ENCODE data around the gene CAVIN2.
"Not testable (repeated sequence)": the region's sequence is repeated elsewhere in the genome, so short reads cannot be mapped to it uniquely, and the experiment has no call there.

Gene CAVIN2

GRCh38 chr2:191785651-191786050, 61.2 kb downstream of the CAVIN2 start:
- H3K27me3 ChIP-seq (ENCODE audit: control insufficient read depth in 2 of 2, insufficient read depth in 2 of 2, low read length in 2 of 2); H3K36me3 ChIP-seq (ENCODE audit: control insufficient read depth in 2 of 2, insufficient read depth in 2 of 2, low read length in 2 of 2); H3K27ac ChIP-seq (ENCODE audit: low read depth in 2 of 2, low read length in 2 of 2); H3K9ac ChIP-seq (ENCODE audit: low read depth in 1 of 2, low read length in 2 of 2); H3K4me1 ChIP-seq (ENCODE audit: control insufficient read depth in 2 of 2, insufficient read depth in 2 of 2, low read length in 2 of 2); H3K4me3 ChIP-seq (ENCODE audit: low read length in 2 of 2); H3K9me3 ChIP-seq (ENCODE audit: control insufficient read depth in 2 of 2, low read length in 2 of 2): not testable (repeated sequence)
